DND-41 (cell line): ENCODE results near the gene RNF207.

Experiments
- ATAC-seq: fragments of 200-7000 bp; cut with Tn5 transposase; 3 replicates; pipeline ENCODE4 v1.9.1; 2021; ENCODE audit warnings: low read depth; ENCODE audit not compliant: insufficient read depth
- DNase-seq: peaks from one replicate; pipeline ENCODE4 v3.0.0-alpha.2; 2020
- H2AFZ ChIP-seq: 2 replicates; pipeline ENCODE4 v1.6.0; 2012; ENCODE audit warnings: low read depth, low read length
- H3K27ac ChIP-seq: 2 replicates; pipeline ENCODE4 v1.5.1; 2012; ENCODE audit warnings: low read length, inconsistent platforms
- H3K27me3 ChIP-seq: fragments of 200-600 bp; sonication (generic); 2 replicates; pipeline ENCODE4 v1.6.0; 2012; ENCODE audit warnings: low read length, mild to moderate bottlenecking, inconsistent platforms; ENCODE audit not compliant: insufficient read depth, poor library complexity
- H3K36me3 ChIP-seq: 2 replicates; pipeline ENCODE4 v1.5.1; 2012; ENCODE audit warnings: low read length, inconsistent platforms; ENCODE audit not compliant: insufficient read depth
- H3K4me1 ChIP-seq: 2 replicates; pipeline ENCODE4 v1.5.1; 2012; ENCODE audit warnings: mild to moderate bottlenecking, low read length; ENCODE audit not compliant: insufficient read depth
- H3K4me2 ChIP-seq: 2 replicates; pipeline ENCODE4 v1.6.0; 2012; ENCODE audit warnings: mild to moderate bottlenecking, moderate library complexity, low read length, inconsistent platforms; ENCODE audit not compliant: insufficient read depth
- H3K4me3 ChIP-seq, 2 experiments: fragments of 200-600 bp in 1 of 2; shearing (Covaris generic) in 1 of 2; 2 replicates each; pipeline ENCODE4 v1.5.1; 2012 to 2016; ENCODE audit warnings: inconsistent platforms in 2 of 2, low read length in 2 of 2, mild to moderate bottlenecking in 2 of 2, low read depth in 1 of 2, moderate library complexity in 1 of 2
- H3K79me2 ChIP-seq: 2 replicates; pipeline ENCODE4 v1.6.0; 2012; ENCODE audit warnings: low read length, inconsistent platforms; ENCODE audit not compliant: insufficient read depth
- H3K9ac ChIP-seq: 2 replicates; pipeline ENCODE4 v1.6.0; 2012; ENCODE audit warnings: low read depth, mild to moderate bottlenecking, inconsistent platforms, low read length, moderate library complexity
- H3K9me3 ChIP-seq: 2 replicates; pipeline ENCODE4 v1.5.1; 2012; ENCODE audit warnings: low read length, moderate library complexity, mild to moderate bottlenecking, inconsistent platforms; ENCODE audit not compliant: insufficient read depth, severe bottlenecking
- H4K20me1 ChIP-seq: 2 replicates; pipeline ENCODE4 v1.6.0; 2012; ENCODE audit warnings: low read length; ENCODE audit not compliant: insufficient read depth
- CTCF ChIP-seq: IDR thresholded peaks from 2 replicates; pipeline ENCODE4 v1.5.1; 2012; ENCODE audit warnings: borderline replicate concordance, low read length, moderate library complexity, mild to moderate bottlenecking; ENCODE audit not compliant: poor library complexity, severe bottlenecking; ENCODE audit errors: extremely low read depth
- EZH2 ChIP-seq: IDR thresholded peaks from 3 replicates; pipeline ENCODE4 v1.6.1; 2012; ENCODE audit warnings: borderline replicate concordance, low read depth, mild to moderate bottlenecking, moderate library complexity, low read length, inconsistent platforms; ENCODE audit not compliant: severe bottlenecking

The RNF207 gene

GRCh38 chr1:6170742-6171201, 35.1 kb upstream of the RNF207 start:
- no peak overlapping the region for H3K4me3 ChIP-seq
- no peak for ATAC-seq
- no peaks in the 10 kb centered on the region for H3K79me2 ChIP-seq
- no peak overlapping the region for H3K9ac ChIP-seq
- H3K9me3 ChIP-seq, result no peaks in the 10 kb centered on the region
- H3K4me2 ChIP-seq, result no peak overlapping the region
- no peak overlapping the region for H3K27ac ChIP-seq
- no peaks in the 10 kb centered on the region for H3K27me3 ChIP-seq
- no peaks in the 10 kb centered on the region for H3K36me3 ChIP-seq
- H2AFZ ChIP-seq, result no peak overlapping the region
- H3K4me1 ChIP-seq, result no peaks in the 10 kb centered on the region
- no peak for DNase-seq
- peaks cover 11% of the 10 kb centered on the region; the same call in 1 of the 2 replicates for H4K20me1 ChIP-seq
- TF ChIP-seq EZH2, result no peak
- TF ChIP-seq CTCF, result no peak

GRCh38 chr1:6171548-6172124, 34.3 kb upstream of the RNF207 start:
- H3K4me1 ChIP-seq, result no peaks in the 10 kb centered on the region
- H3K36me3 ChIP-seq, result no peaks in the 10 kb centered on the region
- no peak overlapping the region for H3K4me2 ChIP-seq
- H2AFZ ChIP-seq, result no peak overlapping the region
- H4K20me1 ChIP-seq, result peaks cover 13% of the 10 kb centered on the region; the same call in 1 of the 2 replicates
- no peak for TF ChIP-seq EZH2
- TF ChIP-seq CTCF, result peak; percentile 44
- H3K9ac ChIP-seq, result no peak overlapping the region
- no peak overlapping the region for H3K4me3 ChIP-seq
- no peaks in the 10 kb centered on the region for H3K79me2 ChIP-seq
- H3K27ac ChIP-seq, result no peak overlapping the region
- DNase-seq, result no peak
- no peaks in the 10 kb centered on the region for H3K27me3 ChIP-seq
- H3K9me3 ChIP-seq, result no peaks in the 10 kb centered on the region
- peak; percentile 45; the same call in 1 of the 3 replicates for ATAC-seq

GRCh38 chr1:6172549-6172948, 33.4 kb upstream of the RNF207 start:
- no peak for ATAC-seq
- TF ChIP-seq CTCF (no peak), EZH2 (no peak)
- no peak overlapping the region for H2AFZ ChIP-seq
- no peaks in the 10 kb centered on the region for H3K27me3 ChIP-seq
- DNase-seq, result no peak
- no peak overlapping the region for H3K4me2 ChIP-seq
- H3K36me3 ChIP-seq, result no peaks in the 10 kb centered on the region
- H3K4me1 ChIP-seq, result no peaks in the 10 kb centered on the region
- no peaks in the 10 kb centered on the region for H3K9me3 ChIP-seq
- no peak overlapping the region for H3K4me3 ChIP-seq
- H3K79me2 ChIP-seq, result no peaks in the 10 kb centered on the region
- no peak overlapping the region for H3K27ac ChIP-seq
- no peak overlapping the region for H3K9ac ChIP-seq
- H4K20me1 ChIP-seq, result peaks cover 15% of the 10 kb centered on the region; the same call in 1 of the 2 replicates
